SK-N-SH (cell line): ENCODE data around the gene B3GALT6. TPM values are rescaled to one million over a fixed set of nuclear protein-coding genes. Genes with fewer than 3 reads are reported as not detected.
A peak's percentile ranks its signal among the peaks of the same experiment; 100 is the strongest.

Experiments
- CTCF ChIA-PET: fragments of 300-600, 350-600 bp; formaldehyde crosslinking; extraction: SDS; loops from one replicate; lab custom pipeline; 2021; lab: Yijun Ruan, JAX
- POLR2A ChIA-PET: fragments of 350-600 bp; sonication (Branson Sonifier 250); formaldehyde crosslinking; extraction: SDS; loops from one replicate; lab custom pipeline; 2020; ENCODE audit warnings: antibody characterized with exemption, inconsistent platforms; lab: Yijun Ruan, JAX
- DNase-seq: peaks from one replicate; pipeline ENCODE4 v3.0.0; 2012
- H2AFZ ChIP-seq: fragments of 200-600 bp; sonication (generic); 2 replicates; pipeline ENCODE4 v1.8.1; 2016; ENCODE audit warnings: antibody characterized with exemption, mild to moderate bottlenecking, low read depth
- H3F3A ChIP-seq: fragments of 200-600 bp; sonication (generic); replicated peaks from 2 replicates; pipeline ENCODE3; 2016; ENCODE audit warnings: antibody characterized with exemption, mild to moderate bottlenecking; ENCODE audit not compliant: insufficient read depth
- H3K27ac ChIP-seq, 2 experiments: fragments of 200-500 bp in 1 of 2; fragments of 200-600 bp in 1 of 2; sonication (Bioruptor generic) in 1 of 2; sonication (generic), shearing (Covaris generic) in 1 of 2; 2 replicates each; pipeline versions ENCODE4 v1.5.1 to v1.6.1; 2014 to 2016; ENCODE audit warnings: low read depth in 2 of 2, inconsistent platforms in 1 of 2, low read length in 1 of 2, mild to moderate bottlenecking in 1 of 2, mixed read lengths in 1 of 2
- H3K27me3 ChIP-seq: fragments of 200-600 bp; sonication (generic), shearing (Covaris generic); 2 replicates; pipeline ENCODE4 v1.6.1; 2016; ENCODE audit warnings: mixed run types; ENCODE audit not compliant: insufficient read depth
- H3K36me3 ChIP-seq, 2 experiments: fragments of 200-500 bp in 1 of 2; fragments of 200-600 bp in 1 of 2; sonication (Bioruptor generic) in 1 of 2; sonication (generic) in 1 of 2; replicated peaks in 1 of 2; 2 replicates each; pipeline versions ENCODE3 to v1.5.1; 2014 to 2016; ENCODE audit warnings: low read length in 1 of 2, mild to moderate bottlenecking in 1 of 2; ENCODE audit not compliant: insufficient read depth in 2 of 2, control insufficient read depth in 1 of 2
- H3K4me1 ChIP-seq, 2 experiments: fragments of 200-500 bp in 1 of 2; fragments of 200-600 bp in 1 of 2; sonication (Bioruptor generic) in 1 of 2; sonication (generic), shearing (Covaris generic) in 1 of 2; 2 replicates each; pipeline versions ENCODE4 v1.5.1 to v1.6.1; 2014 to 2016; ENCODE audit warnings: low read depth in 1 of 2, low read length in 1 of 2, mixed run types in 1 of 2; ENCODE audit not compliant: insufficient read depth in 2 of 2, control insufficient read depth in 1 of 2
- H3K4me2 ChIP-seq: fragments of 200-600 bp; sonication (generic), shearing (Covaris generic); 2 replicates; pipeline ENCODE4 v1.6.1; 2017; ENCODE audit warnings: mixed run types
- H3K4me3 ChIP-seq, 2 experiments: fragments of 200-500 bp in 1 of 2; fragments of 200-600 bp in 1 of 2; sonication (Bioruptor generic) in 1 of 2; sonication (generic), shearing (Covaris generic) in 1 of 2; 2 replicates each; pipeline versions ENCODE4 v1.5.1 to v1.8.1; 2014 to 2016; ENCODE audit warnings: low read depth in 2 of 2, inconsistent platforms in 1 of 2, low read length in 1 of 2, mild to moderate bottlenecking in 1 of 2, mixed read lengths in 1 of 2, moderate library complexity in 1 of 2
- H3K79me2 ChIP-seq: fragments of 200-600 bp; sonication (generic); 2 replicates; pipeline ENCODE4 v1.8.1; 2017; ENCODE audit warnings: mild to moderate bottlenecking; ENCODE audit not compliant: insufficient read depth
- H3K9ac ChIP-seq: fragments of 200-600 bp; sonication (generic); 2 replicates; pipeline ENCODE4 v1.6.1; 2017; ENCODE audit warnings: mixed run types
- H3K9me2 ChIP-seq: fragments of 200-600 bp; sonication (generic); 2 replicates; pipeline ENCODE4 v1.6.1; 2017; ENCODE audit warnings: mixed run types
- H3K9me3 ChIP-seq: fragments of 200-600 bp; sonication (generic); 2 replicates; pipeline ENCODE4 v1.6.1; 2017; ENCODE audit warnings: mixed run types, mild to moderate bottlenecking, moderate library complexity
- H4K20me1 ChIP-seq: fragments of 200-600 bp; sonication (generic); 2 replicates; pipeline ENCODE4 v1.6.1; 2017; ENCODE audit warnings: mild to moderate bottlenecking, mixed run types; ENCODE audit not compliant: insufficient read depth
- CTCF ChIP-seq: fragments of 200-600 bp; sonication (generic); IDR thresholded peaks from 2 replicates; pipeline ENCODE4 v1.6.1; 2017; ENCODE audit warnings: antibody characterized with exemption, mild to moderate bottlenecking, moderate library complexity
- ELF1 ChIP-seq: IDR thresholded peaks from 2 replicates; pipeline ENCODE4 v1.4.0; 2012
- EP300 ChIP-seq, 2 experiments: IDR thresholded peaks; 2 replicates each; pipeline versions ENCODE4 v1.4.0 to v1.6.1; 2012; ENCODE audit warnings: borderline replicate concordance in 1 of 2, low read depth in 1 of 2, low read length in 1 of 2
- EZH2phosphoT487 ChIP-seq: fragments of 200-600 bp; sonication (generic); IDR thresholded peaks from 2 replicates; pipeline ENCODE4 v1.6.1; 2017; ENCODE audit warnings: low read depth, mixed run types, mild to moderate bottlenecking, antibody characterized with exemption, moderate library complexity, borderline replicate concordance
- FOXM1 ChIP-seq: IDR thresholded peaks from 2 replicates; pipeline ENCODE4 v1.4.0; 2012; ENCODE audit warnings: low read depth, mild to moderate bottlenecking
- GABPA ChIP-seq: IDR thresholded peaks from 2 replicates; pipeline ENCODE4 v1.4.0; 2012; ENCODE audit warnings: low read depth, mild to moderate bottlenecking
- IRF3 ChIP-seq: fragments of 150-350 bp; IDR thresholded peaks from 2 replicates; pipeline ENCODE4 v1.6.1; 2016; ENCODE audit warnings: mild to moderate bottlenecking, low read depth, low read length
- JUND ChIP-seq: IDR thresholded peaks from 2 replicates; pipeline ENCODE4 v1.4.0; 2012
- MAX ChIP-seq: IDR thresholded peaks from 2 replicates; pipeline ENCODE4 v1.4.0; 2012; ENCODE audit warnings: low read depth
- MEF2A ChIP-seq: IDR thresholded peaks from 2 replicates; pipeline ENCODE4 v1.4.0; 2012; ENCODE audit warnings: low read depth, borderline replicate concordance
- NFIC ChIP-seq: IDR thresholded peaks from 2 replicates; pipeline ENCODE4 v1.4.0; 2012; ENCODE audit warnings: borderline replicate concordance
- PBX3 ChIP-seq: IDR thresholded peaks from 2 replicates; pipeline ENCODE4; 2012
- RAD21 ChIP-seq: IDR thresholded peaks from 2 replicates; pipeline ENCODE4 v1.6.1; 2012; ENCODE audit warnings: mild to moderate bottlenecking, low read length
- RFX5 ChIP-seq: IDR thresholded peaks from 2 replicates; pipeline ENCODE4 v1.6.1; 2012; ENCODE audit warnings: mild to moderate bottlenecking, improper control_type of control experiment, low read length
- RXRA ChIP-seq: IDR thresholded peaks from 2 replicates; pipeline ENCODE4 v1.4.0; 2012; ENCODE audit warnings: low read depth, mild to moderate bottlenecking, borderline replicate concordance
- SIN3A ChIP-seq: IDR thresholded peaks from 2 replicates; pipeline ENCODE4 v1.6.1; 2012; ENCODE audit warnings: low read depth, mild to moderate bottlenecking, low read length, moderate library complexity, borderline replicate concordance
- SMC3 ChIP-seq: IDR thresholded peaks from 2 replicates; pipeline ENCODE4 v1.6.1; 2012; ENCODE audit warnings: low read depth, low read length, improper control_type of control experiment
- TCF12 ChIP-seq: IDR thresholded peaks from 2 replicates; pipeline ENCODE4 v1.4.0; 2012
- YY1 ChIP-seq: IDR thresholded peaks from 2 replicates; pipeline ENCODE4 v1.4.0; 2012; ENCODE audit warnings: low read depth, mild to moderate bottlenecking
- ZBTB33 ChIP-seq: IDR thresholded peaks from 2 replicates; pipeline ENCODE4 v1.4.0; 2012; ENCODE audit warnings: low read depth, borderline replicate concordance
- WGBS: methylation state at CpG from one replicate; pipeline ENCODE4 v1.1.6; 2017; ENCODE audit warnings: low lambda C conversion rate; 5-methylcytosine and 5-hydroxymethylcytosine counted together
- polyA plus RNA-seq, 3 experiments: library from polyadenylated mRNA; depleted of rRNA; stranded (reverse); fragments of >200 nt; gene quantifications; 2 replicates each; pipeline ENCODE4 v1.2.3, GENCODE V29; 2012

Gene B3GALT6
- polyA plus RNA-seq, 1 of the 3 experiments (the other 2 are of a cell fraction) = 38.8 TPM

- no peaks in the 10 kb centered on the region for H3K79me2 ChIP-seq
- no peaks in the 10 kb centered on the region for H3F3A ChIP-seq
- no peak overlapping the region for H3K27ac ChIP-seq
- H2AFZ ChIP-seq = no peak overlapping the region
- ChIA-PET CTCF (interaction anchor here (1.1 to 1.4 kb wide), 4 partner anchors 24 to 175 kb away, joined by 3 to 9 read pairs (median 3); no protein-coding TSS in a partner anchor), POLR2A (no interaction called here)
- H3K27me3 ChIP-seq = peaks cover 7% of the 10 kb centered on the region; the same call in 1 of the 2 replicates
- no peaks in the 10 kb centered on the region for H3K9me2 ChIP-seq
- H3K9me3 ChIP-seq = no peaks in the 10 kb centered on the region
- H3K36me3 ChIP-seq = no peaks in the 10 kb centered on the region
- peaks cover 3 to 8% of the 10 kb centered on the region in 2 experiments; a peak in 1 of 4 replicates for H3K4me1 ChIP-seq
- no peak overlapping the region for H3K4me3 ChIP-seq
- no peak for TF ChIP-seq EZH2phosphoT487
- TF ChIP-seq RFX5 = no peak
- no peak for TF ChIP-seq MAX
- TF ChIP-seq ELF1 = no peak
- TF ChIP-seq IRF3 = no peak
- no peak for TF ChIP-seq NFIC
- TF ChIP-seq ZBTB33 = no peak
- TF ChIP-seq TCF12 = no peak
- no peak for TF ChIP-seq JUND
- no peak for TF ChIP-seq CTCF
- no peak for TF ChIP-seq EP300 (IDR thresholded peaks at IDR 0.05; ENCODE audit: borderline replicate concordance in 1 of 2, low read depth in 1 of 2, low read length in 1 of 2)
- TF ChIP-seq MEF2A = no peak
- TF ChIP-seq RAD21 = no peak
- TF ChIP-seq RXRA = no peak
- TF ChIP-seq SMC3 = no peak
- TF ChIP-seq YY1 = no peak
- no peak for TF ChIP-seq FOXM1
- no peak for TF ChIP-seq GABPA
- no peak for TF ChIP-seq SIN3A
- TF ChIP-seq PBX3 = no peak
- TF ChIP-seq, all 33 proteins: peak for 0
- no peak overlapping the region for H3K4me2 ChIP-seq
- H4K20me1 ChIP-seq = no peaks in the 10 kb centered on the region
- DNase-seq = peak; percentile 62
- 0% methylated on average over 1 of the region's 19 CpGs for WGBS
- H3K9ac ChIP-seq = no peak overlapping the region
Measured at GRCh38 chr1:1206966-1207531, 25.0 kb upstream of the B3GALT6 start.
